Activated CD4-positive, alpha-beta T cell treated with anti-CD3 and anti-CD28 coated beads, Interleukin-2, Interleukin-4, amounts not matched to agents 100 ng/mL and 50 ng/mL, durations not matched to agents 16 hours and 8 hours (primary cell): Measurements from ENCODE around the gene DDIT4.
"Not testable (repeated sequence)": the region's sequence is repeated elsewhere in the genome, so short reads cannot be mapped to it uniquely, and the experiment has no call there.

ENCODE experiments used
- DNase-seq: peaks from one replicate; pipeline ENCODE4 v3.0.0-alpha.2; 2020; ENCODE audit warnings: low spot score

Gene DDIT4

DNA sequence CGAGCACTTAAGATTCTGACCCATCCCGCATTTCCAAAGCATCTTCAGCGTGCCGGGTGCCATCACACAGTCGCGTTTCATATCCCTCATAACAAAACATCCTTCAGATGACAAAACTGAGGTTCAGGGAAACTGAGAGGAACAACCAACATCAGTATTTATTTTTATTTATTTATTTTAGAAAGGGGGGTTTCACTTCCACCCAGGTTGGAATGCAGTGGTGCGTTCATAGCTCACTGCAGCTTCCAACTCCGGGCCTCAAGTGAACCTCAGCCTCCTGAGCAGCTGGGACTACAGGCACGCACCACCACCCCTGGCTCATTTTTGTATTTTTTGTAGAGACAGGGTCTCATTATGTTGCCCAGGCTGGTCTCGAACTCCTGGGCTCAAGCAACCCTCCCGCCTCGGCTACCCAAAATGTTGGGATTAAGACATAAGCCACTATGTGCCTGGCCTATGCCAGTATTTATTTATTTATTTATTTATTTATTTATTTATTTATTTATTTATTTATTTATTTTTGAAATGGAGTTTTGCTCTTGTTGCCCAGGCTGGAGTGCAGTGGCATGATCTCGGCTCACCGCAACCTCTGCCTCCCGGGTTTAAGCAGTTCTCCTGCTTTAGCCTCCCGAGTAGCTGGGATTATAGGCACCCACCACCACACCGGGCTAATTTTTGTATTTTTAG, 24.4 kb upstream of the DDIT4 start:
- not testable (repeated sequence) for DNase-seq

DNA sequence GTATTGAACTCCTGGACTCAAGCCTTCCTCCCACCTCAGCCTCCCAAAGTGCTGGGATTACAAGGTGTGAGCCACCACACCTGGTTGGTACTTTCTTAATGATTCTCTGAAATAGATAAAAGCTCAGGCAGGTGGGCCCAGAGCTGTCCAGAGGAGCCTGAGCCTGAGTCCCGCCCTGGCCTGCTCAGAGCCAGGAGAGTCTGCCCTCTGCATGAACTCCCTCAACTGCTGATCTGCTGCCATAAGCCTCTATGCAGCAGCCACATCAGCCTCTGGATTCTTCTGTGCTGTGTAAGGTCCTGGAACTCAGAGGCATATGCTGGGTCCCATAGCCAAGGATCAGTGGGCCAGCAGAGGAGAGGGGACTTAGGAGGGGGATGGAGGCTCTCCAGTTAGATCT, 23.1 kb upstream of the DDIT4 start:
- DNase-seq, result no peak

DNA sequence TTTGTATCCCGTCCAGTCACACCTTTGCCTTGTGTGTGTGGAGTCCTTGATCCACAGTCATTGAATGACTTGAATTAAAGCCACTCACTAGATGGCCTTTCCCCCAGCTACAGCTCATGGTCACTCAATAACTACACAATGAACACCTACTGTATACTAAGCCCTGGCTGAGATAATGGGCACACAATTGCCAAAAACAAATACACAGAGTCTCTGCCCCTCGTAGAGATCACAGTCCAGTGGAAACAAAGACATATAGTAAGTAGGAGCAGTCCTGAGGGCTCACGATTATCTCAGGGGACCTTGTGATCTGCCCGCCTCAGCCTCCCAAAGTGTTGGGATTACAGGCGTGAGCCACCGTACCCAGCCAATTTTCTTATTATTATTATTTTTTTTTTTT, 22.1 kb upstream of the DDIT4 start:
- DNase-seq, result no peak

DNA sequence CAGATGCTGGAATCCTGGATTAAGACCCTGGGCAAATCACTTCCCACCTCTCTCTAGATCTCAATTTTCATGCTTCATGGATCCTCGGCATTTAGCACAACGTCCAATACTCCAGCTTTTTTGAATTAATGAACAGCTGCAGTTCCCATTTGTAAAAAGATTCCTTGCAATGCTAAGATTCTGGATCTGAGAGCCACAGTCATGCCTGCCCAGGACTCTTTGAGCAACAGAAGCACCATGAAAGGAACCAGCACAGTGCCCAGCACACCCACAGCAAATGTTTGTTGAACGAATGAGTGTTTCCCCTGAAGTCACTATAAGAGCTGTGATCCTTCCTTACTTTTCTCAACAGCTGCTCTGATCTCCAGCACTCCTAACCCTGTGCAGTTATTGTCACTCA, 20.8 kb upstream of the DDIT4 start:
- DNase-seq, result no peak

DNA sequence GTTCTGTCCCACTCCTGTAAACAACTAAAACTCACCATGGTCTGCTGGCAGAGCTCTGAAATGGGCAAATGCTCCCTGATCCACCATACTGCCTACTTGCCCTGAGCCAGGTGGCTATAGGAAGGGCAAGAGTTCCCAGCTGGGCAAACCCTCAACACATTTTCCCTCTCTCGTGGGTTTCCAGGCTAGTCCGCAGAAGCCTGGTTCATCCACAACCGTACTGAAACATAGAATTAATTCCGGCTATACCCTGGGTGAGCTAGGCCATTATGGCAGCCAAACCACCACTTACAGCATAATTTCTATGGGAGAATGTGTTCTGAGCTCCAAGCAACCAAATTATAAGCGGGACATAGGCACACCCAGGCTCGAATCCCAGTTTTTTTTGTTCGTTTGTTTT, 20.1 kb upstream of the DDIT4 start:
- DNase-seq, result no peak

DNA sequence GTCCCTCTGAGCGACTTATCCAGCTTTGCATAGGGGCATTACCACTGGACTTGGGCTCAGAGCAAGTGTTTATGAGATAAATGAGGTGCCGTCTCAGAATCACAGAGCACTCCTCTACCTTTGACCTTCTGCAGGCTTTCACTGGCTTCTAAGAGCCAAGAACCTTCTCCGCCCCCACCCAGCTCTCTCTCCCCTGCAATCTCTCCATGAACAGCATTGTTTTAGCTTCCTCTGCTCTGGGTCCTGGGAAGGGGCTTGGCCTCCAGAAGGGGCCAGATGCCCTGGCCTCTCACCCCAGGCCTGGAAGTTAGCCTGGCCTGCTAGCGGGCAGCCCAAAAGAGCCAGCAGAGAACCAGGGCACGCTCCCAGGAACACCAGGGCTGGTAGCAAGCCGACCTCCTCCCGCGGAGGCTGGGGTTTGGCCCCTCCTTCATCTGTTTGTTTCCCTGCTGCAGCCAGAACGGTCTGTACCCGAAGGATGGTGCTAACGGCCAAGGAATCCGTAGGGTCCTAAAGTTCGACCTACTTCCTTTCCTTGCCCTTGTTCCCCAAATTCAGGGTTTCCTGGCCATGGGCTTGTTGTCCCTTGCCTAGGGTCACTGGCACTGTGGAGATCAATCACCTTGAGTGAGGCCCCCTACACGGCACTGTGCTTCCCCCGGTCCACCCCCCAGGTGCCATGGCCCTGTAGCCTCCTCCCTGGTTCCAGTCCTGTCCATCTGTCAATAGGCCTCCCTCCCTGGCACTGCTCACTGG, 18.7 kb upstream of the DDIT4 start:
- DNase-seq, result no peak

DNA sequence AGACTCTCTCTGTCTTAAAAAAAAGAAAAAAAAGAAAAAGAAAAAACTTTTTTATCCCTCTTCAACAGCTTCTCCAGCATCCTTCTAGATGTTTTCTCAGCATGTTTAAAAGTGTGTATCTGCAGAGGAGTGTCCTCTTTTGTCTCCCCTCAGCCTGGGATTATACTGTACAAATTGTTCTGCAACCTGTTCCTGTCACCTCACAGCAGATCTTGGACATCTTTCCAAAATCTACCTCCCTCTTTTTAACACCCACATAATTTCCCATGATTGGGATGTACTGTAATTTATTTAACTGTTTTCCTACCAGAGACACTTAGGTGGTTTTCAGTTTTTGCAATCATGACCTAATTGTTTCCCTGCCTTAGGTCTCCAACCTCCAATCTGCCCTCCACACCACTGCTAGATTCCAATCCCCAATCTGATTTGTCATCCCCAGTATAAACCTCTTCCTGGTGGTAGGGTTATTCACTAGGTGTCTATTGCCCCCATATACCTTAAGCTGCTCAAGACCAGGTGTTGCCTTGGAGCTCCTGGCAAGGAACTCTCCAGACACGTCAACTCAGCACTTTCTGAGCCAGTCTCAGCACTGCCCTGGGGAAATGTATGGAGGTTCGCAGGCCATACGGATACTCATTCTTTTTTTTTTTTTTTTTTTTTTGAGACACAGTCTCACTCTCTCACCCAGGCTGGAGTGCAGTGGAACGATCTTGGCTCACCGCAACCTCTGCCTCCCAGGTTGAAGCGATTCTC, 17.6 kb upstream of the DDIT4 start:
- no peak for DNase-seq

DNA sequence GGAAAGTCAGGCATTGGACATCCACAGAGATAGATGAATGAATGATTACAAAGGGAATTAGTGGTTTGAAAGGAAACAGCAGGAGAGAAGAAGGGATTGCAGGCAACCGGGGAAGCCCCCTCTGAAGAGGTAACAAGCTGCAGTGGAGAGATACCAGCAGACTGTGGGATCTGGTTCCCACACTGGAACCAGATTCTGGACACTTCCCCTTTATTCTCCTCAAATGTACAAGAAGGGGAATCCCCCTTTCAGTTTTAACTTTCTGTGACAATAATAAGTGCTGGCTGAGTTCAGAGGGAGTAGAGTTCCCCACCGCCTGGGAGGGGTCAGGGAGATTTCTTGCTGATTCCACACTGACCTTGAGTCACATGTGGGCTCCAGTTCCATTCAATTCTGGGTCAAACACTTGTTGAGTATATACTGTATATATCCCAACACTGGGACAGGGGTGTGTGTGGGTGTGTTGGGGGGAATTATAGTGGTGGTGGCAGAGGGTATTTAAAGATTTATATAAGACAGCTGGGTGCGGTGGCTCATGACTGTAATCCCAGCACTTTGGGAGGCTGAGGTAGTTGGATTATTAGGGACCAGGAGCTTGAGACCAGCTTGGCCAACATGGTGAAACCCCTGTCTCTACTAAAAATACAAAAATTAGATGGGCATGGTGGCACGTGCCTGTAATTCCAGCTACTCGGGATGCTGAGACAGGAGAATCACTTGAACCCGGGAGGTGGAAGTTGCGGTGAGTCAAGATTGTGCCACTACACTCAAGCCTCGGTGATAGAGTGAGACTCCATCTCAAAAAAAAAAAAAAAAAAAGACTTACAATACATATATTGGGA, 16.5 kb upstream of the DDIT4 start:
- no peak for DNase-seq

DNA sequence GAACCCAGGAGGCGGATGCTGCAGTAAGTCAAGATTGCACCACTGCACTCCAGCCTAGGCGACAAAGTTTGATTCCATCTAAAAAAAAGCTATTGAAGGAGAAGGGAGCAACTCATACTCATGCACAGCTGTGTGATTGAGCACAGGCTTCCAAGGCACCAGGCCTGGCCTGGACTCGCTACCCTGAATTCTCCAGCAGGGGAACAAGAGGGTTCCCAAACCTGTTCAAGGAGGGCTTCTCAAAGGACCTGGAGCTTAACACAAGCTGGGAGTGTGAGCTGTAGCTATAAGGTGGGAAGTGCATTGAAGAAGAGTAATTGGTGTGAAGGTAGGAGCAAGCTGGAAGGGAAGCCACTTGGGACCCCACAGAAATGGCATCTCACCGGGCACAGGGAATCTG, 15.1 kb upstream of the DDIT4 start:
- no peak for DNase-seq

DNA sequence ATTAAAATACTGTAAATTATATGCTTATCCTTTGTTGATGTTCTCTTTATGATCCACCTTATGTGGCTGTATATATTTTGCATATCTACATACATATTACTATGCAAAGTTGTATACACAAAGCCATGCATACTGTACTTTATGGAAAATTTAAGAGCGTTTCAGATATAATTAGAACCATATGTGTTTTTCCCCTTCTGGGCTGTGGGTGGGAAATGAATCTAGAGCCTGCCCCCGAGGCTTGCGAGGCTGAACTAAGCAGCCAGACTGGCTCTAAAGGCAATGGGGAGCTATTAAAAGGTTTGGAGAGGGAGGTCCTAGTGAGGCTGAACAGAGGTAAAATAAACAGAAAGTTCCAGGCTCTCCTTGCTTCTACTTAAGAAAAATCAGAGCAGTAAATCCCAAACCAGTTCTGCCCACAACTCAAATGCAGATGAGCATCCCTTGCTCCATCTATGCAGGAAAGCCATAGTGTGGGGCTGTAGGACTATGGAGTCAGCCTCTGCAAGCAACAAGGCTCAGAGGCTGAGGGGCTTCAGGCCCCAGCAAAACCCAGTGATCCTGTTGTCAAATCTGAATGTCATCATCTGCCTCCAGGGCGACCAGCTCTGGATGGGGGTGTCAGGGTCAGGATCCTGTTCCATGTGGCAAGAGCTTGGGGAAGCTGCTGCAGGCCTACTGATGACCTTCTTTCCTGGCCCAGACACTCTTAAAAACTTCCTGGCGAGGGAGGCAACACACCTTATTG, 14.1 kb upstream of the DDIT4 start:
- DNase-seq, result no peak

DNA sequence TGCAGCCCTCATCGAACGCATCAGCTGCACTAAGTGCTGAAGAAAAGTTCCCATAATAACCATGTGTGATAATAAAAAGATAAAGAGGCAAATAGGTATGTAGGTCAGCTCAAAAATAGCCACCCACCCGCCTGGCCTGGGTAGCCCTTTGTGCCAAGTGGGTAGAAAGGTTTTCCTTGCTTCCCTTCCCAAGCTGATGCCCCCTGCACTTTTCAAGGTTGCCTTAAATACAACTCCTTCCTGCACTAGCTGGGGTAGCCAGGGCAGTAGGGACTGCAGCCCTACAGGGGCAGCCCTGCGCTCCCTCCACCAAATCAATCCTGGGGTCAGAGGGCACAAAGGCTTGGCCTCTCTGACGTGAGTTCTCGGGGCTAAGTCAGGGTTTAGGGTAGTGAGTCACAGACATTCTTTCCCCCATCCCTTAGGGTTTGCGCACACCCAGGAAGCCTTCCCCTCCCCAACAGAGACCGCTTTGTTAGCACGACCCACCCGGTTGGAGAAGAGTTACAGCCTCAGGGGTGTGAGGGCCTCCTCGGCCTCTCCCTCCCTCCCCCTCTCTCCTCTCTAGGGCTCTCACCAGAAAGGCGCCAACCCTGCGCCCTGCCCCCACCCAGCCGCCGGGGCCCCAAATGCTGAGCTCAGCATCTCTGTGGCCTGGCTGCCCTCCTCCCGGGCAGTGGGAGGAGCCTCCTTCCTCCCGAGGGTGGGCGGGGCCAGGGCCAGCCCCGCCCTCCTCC, 13.3 kb upstream of the DDIT4 start:
- DNase-seq, result peak; percentile 94

DNA sequence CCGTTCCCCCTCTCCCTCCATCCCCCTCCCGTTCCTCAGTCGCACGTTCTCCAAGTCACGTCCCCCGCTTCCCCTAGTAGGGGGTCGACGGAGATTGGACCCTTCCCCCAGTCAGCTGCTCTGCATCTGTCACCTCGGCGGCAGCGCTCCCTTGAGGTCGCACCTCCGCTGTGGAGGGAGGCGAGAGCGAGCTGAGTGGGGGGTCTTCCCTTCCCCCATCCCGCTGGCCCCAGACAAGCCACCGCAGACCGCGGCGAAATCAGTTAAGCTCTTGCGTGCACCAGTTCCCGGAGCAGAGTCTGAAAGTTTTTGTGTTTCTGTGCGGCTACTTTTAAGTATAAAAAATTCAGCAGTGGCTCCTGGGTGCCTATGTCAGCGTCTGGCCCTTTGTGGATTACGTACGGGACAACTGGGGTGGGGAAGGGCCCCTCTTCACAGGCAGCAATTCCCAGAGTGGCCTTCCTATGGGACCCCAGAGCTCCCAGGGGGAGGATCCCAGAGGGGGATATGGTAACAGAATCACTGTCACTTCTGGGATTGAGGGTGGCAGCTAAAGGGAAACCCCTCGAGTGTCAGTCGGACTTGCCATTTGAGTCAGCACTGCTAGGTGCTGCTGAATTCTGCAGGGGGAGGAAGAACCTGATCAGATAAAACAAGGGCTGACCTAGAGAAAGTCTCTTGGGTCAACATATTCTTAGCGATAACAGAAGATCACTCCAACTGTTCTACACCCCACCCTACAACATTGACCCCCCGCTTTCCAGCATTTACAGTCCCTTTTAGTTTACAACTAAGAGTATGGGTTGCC, 12.5 kb upstream of the DDIT4 start:
- DNase-seq, result peak; percentile 91

DNA sequence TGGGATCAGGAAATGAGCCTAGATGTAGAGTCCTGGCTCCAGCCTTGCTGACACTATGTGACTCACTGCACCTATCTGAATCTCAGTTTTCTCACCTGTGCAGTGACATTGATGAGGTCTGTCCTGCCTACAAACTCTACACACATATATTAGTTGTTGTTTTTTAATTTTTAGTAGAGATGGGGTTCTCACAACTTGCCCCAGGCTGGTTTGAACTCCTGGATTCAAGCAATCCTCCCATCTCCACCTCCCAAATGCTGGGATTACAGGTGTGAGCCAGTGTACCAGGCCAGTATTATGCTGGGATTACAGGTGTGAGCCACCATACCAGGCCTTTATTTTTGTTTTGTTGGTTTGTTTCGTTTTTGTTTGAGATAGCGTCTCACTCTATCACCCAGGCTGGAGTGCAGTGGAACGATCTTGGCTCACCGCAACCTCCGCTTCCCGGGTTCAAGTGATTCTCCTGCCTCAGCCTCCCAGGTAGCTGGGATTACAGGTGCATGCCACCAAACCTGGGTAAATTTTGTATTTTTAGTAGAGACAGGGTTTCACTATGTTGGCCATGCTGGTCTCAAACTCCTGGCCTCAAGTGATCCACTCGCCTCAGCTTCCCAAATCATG, 11.8 kb upstream of the DDIT4 start:
- no peak for DNase-seq

DNA sequence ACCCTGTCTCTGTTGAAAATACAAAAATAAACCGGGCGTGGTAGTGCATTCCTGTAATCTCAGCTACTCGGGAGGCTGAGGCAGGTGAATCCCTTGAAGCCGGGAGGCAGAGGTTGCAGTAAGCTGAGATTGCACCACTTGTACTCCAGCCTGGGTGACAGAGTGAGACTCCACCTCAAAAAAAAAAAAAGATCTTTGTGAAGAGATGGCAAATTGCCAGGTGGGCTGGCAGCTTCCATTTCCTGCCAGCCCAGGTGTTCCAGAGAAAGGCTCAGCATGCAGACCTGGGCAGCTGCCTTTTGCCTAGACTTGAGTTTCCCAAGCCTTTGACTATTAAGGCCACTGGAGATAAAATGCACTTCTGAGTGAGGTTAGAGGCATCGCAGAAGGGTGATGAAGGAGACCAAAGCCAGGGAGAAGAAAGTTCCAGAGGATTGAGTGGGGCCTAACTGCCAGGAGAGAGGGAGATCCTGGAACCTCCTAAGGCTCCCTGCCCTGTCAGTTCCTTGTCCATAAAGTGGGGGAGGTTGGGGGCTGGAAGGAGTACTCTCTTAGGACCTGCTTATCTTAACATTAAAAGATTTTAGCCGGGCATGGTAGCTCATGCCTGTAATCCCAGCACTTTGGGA, 10.0 kb upstream of the DDIT4 start:
- no peak for DNase-seq

DNA sequence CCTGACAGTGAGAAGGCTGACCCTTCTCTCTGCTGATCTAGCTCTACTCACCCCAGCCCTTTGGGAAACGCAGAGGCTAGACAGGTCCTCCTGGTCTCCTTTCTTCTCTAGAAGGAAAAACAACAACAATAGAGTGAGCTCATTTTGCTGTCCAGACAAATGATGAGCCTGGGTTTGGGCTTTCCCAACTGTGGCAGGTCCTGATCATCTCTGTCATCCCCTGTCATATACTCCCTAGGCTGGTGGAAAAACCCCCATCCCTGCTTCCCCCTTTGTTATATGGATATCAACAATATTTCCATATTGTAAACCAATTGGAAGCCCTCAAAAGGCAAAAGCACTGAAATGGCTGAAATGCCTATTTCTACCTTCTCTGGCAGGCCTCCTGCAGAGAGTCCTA, 9.2 kb upstream of the DDIT4 start:
- no peak for DNase-seq

DNA sequence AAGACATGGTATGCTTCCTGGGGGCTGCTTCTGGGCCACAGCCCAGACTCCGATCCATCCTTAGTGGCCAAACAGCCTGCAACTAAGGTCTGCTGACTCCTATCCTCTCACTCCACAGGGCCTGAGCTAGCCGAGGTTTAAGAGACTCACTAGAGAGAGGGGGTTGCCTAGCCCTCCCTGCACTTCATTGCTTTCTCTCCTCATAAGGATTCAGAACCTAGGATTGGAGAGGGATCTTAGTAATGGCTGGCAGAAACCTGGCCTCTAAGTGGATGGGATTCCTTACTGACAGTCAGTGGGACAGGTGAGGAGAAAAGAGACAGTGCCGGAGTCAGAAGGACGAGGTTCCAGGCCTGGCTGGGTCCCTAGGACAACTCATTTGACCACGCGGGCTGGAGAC, 8.2 kb upstream of the DDIT4 start:
- no peak for DNase-seq

DNA sequence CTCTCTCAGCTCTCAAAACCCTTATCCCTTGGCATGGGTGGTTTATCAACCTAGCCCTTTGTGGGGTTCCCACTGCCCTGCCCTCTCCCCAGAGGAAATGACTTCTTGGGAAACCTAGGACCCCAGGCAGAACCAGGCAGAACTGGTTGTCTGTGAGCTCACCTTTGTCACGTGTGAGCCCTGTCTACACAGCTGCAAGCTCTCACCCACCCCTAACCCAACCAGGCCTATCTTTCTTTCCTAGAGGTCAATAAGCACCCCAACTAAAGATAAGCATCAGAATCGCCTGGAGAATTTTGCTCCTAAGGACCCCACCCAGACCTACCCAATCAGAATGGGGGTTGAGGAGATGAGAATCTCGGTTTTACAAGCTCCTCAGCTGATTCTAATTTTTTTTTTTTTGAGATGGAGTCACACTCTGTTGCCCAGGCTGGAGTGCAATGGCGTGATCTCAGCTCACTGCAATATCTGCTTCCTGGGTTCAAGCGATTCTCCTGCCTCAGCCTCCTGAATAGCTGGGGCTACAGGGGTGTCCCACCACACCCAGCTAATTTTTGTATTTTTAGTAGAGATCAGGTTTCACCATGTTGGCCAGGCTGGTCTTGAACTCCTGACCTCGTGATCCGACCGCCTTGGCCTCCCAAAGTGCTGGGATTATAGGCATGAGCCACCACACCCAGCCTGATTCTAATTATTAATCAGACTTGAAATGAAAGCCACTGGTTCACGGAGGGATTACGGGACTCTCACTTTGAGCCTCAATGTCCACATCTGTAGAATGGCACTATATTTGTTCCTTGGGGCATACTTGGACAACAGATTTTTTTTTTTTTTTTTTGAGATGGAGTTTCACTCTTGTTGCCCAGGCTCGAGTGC, 7.5 kb upstream of the DDIT4 start:
- DNase-seq, result no peak

DNA sequence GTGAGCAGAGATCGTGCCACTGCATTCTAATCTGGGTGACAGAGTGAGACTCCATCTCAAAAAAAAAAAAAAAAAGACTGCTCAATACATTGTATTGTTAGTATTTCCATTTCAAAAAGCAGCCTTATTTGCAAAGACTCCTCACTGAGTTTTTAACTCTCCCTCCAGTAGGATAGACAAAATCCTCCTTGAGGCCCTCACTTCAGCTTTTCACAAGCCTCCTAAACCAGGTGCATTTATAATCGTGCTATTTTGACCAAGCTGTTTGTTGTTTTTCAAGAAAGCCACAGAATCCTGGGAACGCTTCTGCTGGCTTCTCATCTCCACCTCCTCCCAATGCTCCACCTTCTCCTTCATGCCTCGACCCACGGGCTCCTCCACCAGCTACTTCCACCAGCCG, 6.3 kb upstream of the DDIT4 start:
- no peak for DNase-seq
